Heart right ventricle (tissue), 16 donors: ENCODE data around the gene EIF4G2. TPM values are rescaled to one million over a fixed set of nuclear protein-coding genes. Genes with fewer than 3 reads are reported as not detected.

Experiments
- ATAC-seq, 8 donors: fragments of 200-7000 bp; cut with Tn5 transposase; one replicate each; pipeline ENCODE4 v1.9.1; 2020; ENCODE audit warnings: mild to moderate bottlenecking in 8 of 8, moderate library complexity in 8 of 8, moderate number of reproducible peaks in 1 of 8
- DNase-seq, 2 donors: peaks; one replicate each; pipeline ENCODE4 v3.0.0-alpha.2; 2020
- H3K27ac ChIP-seq, 10 donors: fragments of 200-600 bp; sonication (generic) in 2 of 10; one replicate each; pipeline versions ENCODE4 v1.5.0 to v1.8.0; 2020 to 2022; ENCODE audit warnings: mild to moderate bottlenecking in 3 of 10
- H3K27me3 ChIP-seq, 7 donors: fragments of 200-600 bp; one replicate each; pipeline ENCODE4 v1.8.0; 2021 to 2022; ENCODE audit warnings: mild to moderate bottlenecking in 2 of 7
- H3K36me3 ChIP-seq, 9 donors: fragments of 200-600 bp; sonication (generic) in 1 of 9; one replicate each; pipeline versions ENCODE4 v1.5.0 to v1.8.0; 2020 to 2022; ENCODE audit warnings: mild to moderate bottlenecking in 2 of 9
- H3K4me1 ChIP-seq, 9 donors: fragments of 200-600 bp; sonication (generic) in 1 of 9; one replicate each; pipeline versions ENCODE4 v1.5.0 to v1.8.0; 2020 to 2022; ENCODE audit warnings: mild to moderate bottlenecking in 4 of 9
- H3K4me3 ChIP-seq, 10 donors: fragments of 200-600 bp; sonication (generic) in 2 of 10; one replicate each; pipeline versions ENCODE4 v1.5.0 to v1.8.0; 2020 to 2022; ENCODE audit warnings: mild to moderate bottlenecking in 7 of 10, moderate library complexity in 2 of 10
- H3K9me3 ChIP-seq, 11 donors: fragments of 200-600 bp in 10 of 11; sonication (generic) in 2 of 11; one replicate each; pipeline versions ENCODE4 v1.5.0 to v1.8.0; 2013 to 2022; ENCODE audit warnings: mild to moderate bottlenecking in 2 of 11, control low read depth in 1 of 11, moderate library complexity in 1 of 11
- WGBS, 2 donors: extraction: QIAGEN DNeasy Blood & Tissue Kit; methylation state at CpG; one replicate each; pipeline ENCODE4 v1.1.7; 2013; ENCODE audit warnings: inconsistent platforms in 1 of 2; 5-methylcytosine and 5-hydroxymethylcytosine counted together
- intact Hi-C, 10 donors: fragments of 100-400 bp; cut with DNase I; formaldehyde crosslinking; loops; one replicate each; pipeline versions ENCODE4 v1.11.1 to v1.14.2; 2022
- polyA plus RNA-seq, 2 donors: library from polyadenylated mRNA; stranded (reverse); fragments of 200-250 nt; gene quantifications; one replicate each; pipeline ENCODE4 v1.2.3, GENCODE V29; 2013
- total RNA-seq, 10 donors: library from RNA; stranded (reverse); fragmentation: NEBNext Ultra II Directional in 3 of 10; extraction: Animal tissue kit (Norgen Biotek cat#: 25700) in 3 of 10; gene quantifications; one replicate each; pipeline versions ENCODE4 v1.2.1 to v1.2.4, GENCODE V29; 2021 to 2023
- TF ChIP-seq, protein P1 (sequence below), 9 donors: fragments of 200-600 bp; sonication (generic) in 2 of 9; IDR thresholded peaks; one replicate each; pipeline versions ENCODE4 v1.5.0 to v1.8.0; 2021 to 2022; ENCODE audit warnings: antibody characterized with exemption in 9 of 9, mild to moderate bottlenecking in 5 of 9, moderate library complexity in 1 of 9
- donor health status: Arrhythmogenic right ventricular cardiomyopathy.
- donor health status: ischemic (EF 13 %, LVEDD 7.1; RV severe dilation, severe dysfunction).
- donor health status: healthy with polysubstance abuse.
- donor health status: DM: no; HTN: yes; CAD: no.
- donor health status: DM: no; HTN: no; CAD: no.
- donor health status: ischemic (EF 25% LVEDD 6.9; RV normal size, moderate dysfunction).
- donor health status: ischemic (EF 25% LVEDD 5.7; RV mildly dilated, moderate dysfunction).
- donor health status: healthy.
- donor health status: DM: yes; HTN: yes; CAD: no.
- donor health status: Ischemic cardiomyopathy.
- donor health status: ischemic (EF 35%, LVEDD 5.7; RV mildly dilated, moderate dysfunction).
- donor health status: nonischemic (EF 11% LVEDD 7.7; RV severe dilation, severe dysfunction).
- donor health status: DM: yes; HTN: yes; CAD: no.
- donor health status: PGD.
- donor health status: ischemic (EF 29% LVEDD 5.4; RV normal size, mild dysfunction).
- donor health status: nonischemic (EF 23%, LVEDD 6.1; RV moderate dilation, normal function).

Gene EIF4G2
- total and polyA plus RNA-seq, 12 donors, result 119 to 1,076 (median 906) TPM

GRCh38 chr11:10808235-10808552 lies 532 bp downstream of the EIF4G2 start:
- no peaks in the 10 kb centered on the region for H3K27me3 ChIP-seq
- DNase-seq, result no peak
- H3K9me3 ChIP-seq, result no peaks in the 10 kb centered on the region
- peak in 1 of 8 donors; percentile 66 for ATAC-seq
- peak overlapping the region; percentile 89 to 100 (median 100) for H3K27ac ChIP-seq
- 0 to 1% methylated on average over 36 of the region's 36 CpGs for WGBS, 2 donors
- intact Hi-C loops, result loop anchor here in 8 of 10 donors (1.0 to 10.0 kb wide), 11 partner anchors 36 to 1236 kb away; partner anchors contain the start of genes ZBED5 (in 6 of the 8) and WEE1 (in 1 of the 8)
- H3K36me3 ChIP-seq, result peaks cover 0 to 43% (median 38%) of the 10 kb centered on the region in 9 donors
- peak overlapping the region; percentile 76 to 98 (median 92) for H3K4me3 ChIP-seq
- peaks cover 0 to 56% (median 44%) of the 10 kb centered on the region in 9 donors for H3K4me1 ChIP-seq
- TF ChIP-seq, protein P1, sequence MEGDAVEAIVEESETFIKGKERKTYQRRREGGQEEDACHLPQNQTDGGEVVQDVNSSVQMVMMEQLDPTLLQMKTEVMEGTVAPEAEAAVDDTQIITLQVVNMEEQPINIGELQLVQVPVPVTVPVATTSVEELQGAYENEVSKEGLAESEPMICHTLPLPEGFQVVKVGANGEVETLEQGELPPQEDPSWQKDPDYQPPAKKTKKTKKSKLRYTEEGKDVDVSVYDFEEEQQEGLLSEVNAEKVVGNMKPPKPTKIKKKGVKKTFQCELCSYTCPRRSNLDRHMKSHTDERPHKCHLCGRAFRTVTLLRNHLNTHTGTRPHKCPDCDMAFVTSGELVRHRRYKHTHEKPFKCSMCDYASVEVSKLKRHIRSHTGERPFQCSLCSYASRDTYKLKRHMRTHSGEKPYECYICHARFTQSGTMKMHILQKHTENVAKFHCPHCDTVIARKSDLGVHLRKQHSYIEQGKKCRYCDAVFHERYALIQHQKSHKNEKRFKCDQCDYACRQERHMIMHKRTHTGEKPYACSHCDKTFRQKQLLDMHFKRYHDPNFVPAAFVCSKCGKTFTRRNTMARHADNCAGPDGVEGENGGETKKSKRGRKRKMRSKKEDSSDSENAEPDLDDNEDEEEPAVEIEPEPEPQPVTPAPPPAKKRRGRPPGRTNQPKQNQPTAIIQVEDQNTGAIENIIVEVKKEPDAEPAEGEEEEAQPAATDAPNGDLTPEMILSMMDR (IDR thresholded peaks at IDR 0.05), result no peak

GRCh38 chr11:10807493-10808234 lies 1.1 kb downstream of the EIF4G2 start:
- Histone ChIP-seq H3K27me3 (no peaks in the 10 kb centered on the region), H3K36me3 (peaks cover 0 to 48% (median 43%) of the 10 kb centered on the region in 9 donors), H3K4me3 (peak overlapping the region; percentile 76 to 98 (median 92)), H3K9me3 (no peaks in the 10 kb centered on the region), H3K4me1 (peaks cover 0 to 61% (median 50%) of the 10 kb centered on the region in 9 donors), H3K27ac (peak overlapping the region; percentile 89 to 100 (median 100))
- ATAC-seq (peak; percentile 40 to 61 (median 50)), DNase-seq (peak; percentile 78 to 86)
- TF ChIP-seq, protein P1 (IDR thresholded peaks at IDR 0.05), result no peak
- intact Hi-C loops, result loop anchor here in 8 of 10 donors (1.0 to 10.0 kb wide), 13 partner anchors 13 to 1235 kb away; partner anchors contain the start of genes ZBED5 (in 6 of the 8) and WEE1 (in 1 of the 8)
- 0 to 1% methylated on average over 39 of the region's 39 CpGs for WGBS, 2 donors

- Histone ChIP-seq H3K27me3 (no peaks in the 10 kb centered on the region), H3K9me3 (no peaks in the 10 kb centered on the region), H3K36me3 (peaks cover 0 to 62% (median 57%) of the 10 kb centered on the region in 9 donors), H3K27ac (peak overlapping the region in 4 of 10 donors; percentile 98 to 100 (median 100)), H3K4me1 (peaks cover 3 to 75% (median 64%) of the 10 kb centered on the region in 9 donors), H3K4me3 (peak overlapping the region in 6 of 10 donors; percentile 78 to 96 (median 94))
- intact Hi-C loops, result loop anchor here in 5 of 10 donors (5.0 to 10.0 kb wide), 6 partner anchors 34 to 1234 kb away; partner anchors contain the start of genes WEE1 (in 1 of the 5) and ZBED5 (in 1 of the 5)
- DNase-seq (no peak), ATAC-seq (no peak)
- WGBS, 2 donors, result 75 to 81% methylated on average over 4 of the region's 4 CpGs
- TF ChIP-seq, protein P1 (IDR thresholded peaks at IDR 0.05), result no peak
Measured at GRCh38 chr11:10806206-10806605, 2.5 kb downstream of the EIF4G2 start.

GRCh38 chr11:10805741-10806140 lies 3.0 kb downstream of the EIF4G2 start:
- H3K4me3 ChIP-seq, result peak overlapping the region in 3 of 10 donors; percentile 95 to 96 (median 96)
- DNase-seq (no peak), ATAC-seq (no peak)
- 60 to 62% methylated on average over 8 of the region's 8 CpGs for WGBS, 2 donors
- TF ChIP-seq, protein P1 (IDR thresholded peaks at IDR 0.05), result no peak
- H3K9me3 ChIP-seq, result no peaks in the 10 kb centered on the region
- H3K4me1 ChIP-seq, result peaks cover 3 to 78% (median 64%) of the 10 kb centered on the region in 9 donors
- H3K27ac ChIP-seq, result peak overlapping the region in 2 of 10 donors; percentile 100
- peaks cover 0 to 67% (median 62%) of the 10 kb centered on the region in 9 donors for H3K36me3 ChIP-seq
- intact Hi-C loops, result loop anchor here in 5 of 10 donors (5.0 to 10.0 kb wide), 6 partner anchors 33 to 1233 kb away; partner anchors contain the start of genes WEE1 (in 1 of the 5) and ZBED5 (in 1 of the 5)
- H3K27me3 ChIP-seq, result no peaks in the 10 kb centered on the region
